SK-N-SH (cell line): ENCODE data around the gene GASK1A.

Experiments
- CHD2 ChIP-seq: fragments of 150-350 bp; IDR thresholded peaks from 2 replicates; pipeline ENCODE4 v1.6.1; 2018; ENCODE audit warnings: low read length; ENCODE audit not compliant: partially characterized antibody
- CTCF ChIP-seq: fragments of 200-600 bp; sonication (generic); IDR thresholded peaks from 2 replicates; pipeline ENCODE4 v1.6.1; 2017; ENCODE audit warnings: antibody characterized with exemption, mild to moderate bottlenecking, moderate library complexity
- FOXJ3 ChIP-seq: sonication (generic); formaldehyde crosslinking; IDR thresholded peaks from 2 replicates; pipeline ENCODE4 v1.5.1; 2020; ENCODE audit warnings: mild to moderate bottlenecking, missing genetic modification reagents
- GABPA ChIP-seq: IDR thresholded peaks from 2 replicates; pipeline ENCODE4 v1.4.0; 2012; ENCODE audit warnings: low read depth, mild to moderate bottlenecking
- GATA2 ChIP-seq: sonication (generic); formaldehyde crosslinking; IDR thresholded peaks from 2 replicates; pipeline ENCODE4 v1.5.0; 2020; ENCODE audit warnings: mild to moderate bottlenecking, missing genetic modification reagents
- MAX ChIP-seq: IDR thresholded peaks from 2 replicates; pipeline ENCODE4 v1.4.0; 2012; ENCODE audit warnings: low read depth
- POLR2AphosphoS5 ChIP-seq: IDR thresholded peaks from 2 replicates; pipeline ENCODE4 v1.6.1; 2012; ENCODE audit warnings: low read depth, low read length
- RAD21 ChIP-seq: IDR thresholded peaks from 2 replicates; pipeline ENCODE4 v1.6.1; 2012; ENCODE audit warnings: mild to moderate bottlenecking, low read length
- SMC3 ChIP-seq: IDR thresholded peaks from 2 replicates; pipeline ENCODE4 v1.6.1; 2012; ENCODE audit warnings: low read depth, low read length, improper control_type of control experiment
- TCF12 ChIP-seq: IDR thresholded peaks from 2 replicates; pipeline ENCODE4 v1.4.0; 2012
- USF2 ChIP-seq: fragments of 150-350 bp; IDR thresholded peaks from 2 replicates; pipeline ENCODE4 v1.6.1; 2017; ENCODE audit warnings: antibody characterized with exemption, low read length, low read depth, borderline replicate concordance
- YY1 ChIP-seq: IDR thresholded peaks from 2 replicates; pipeline ENCODE4 v1.4.0; 2012; ENCODE audit warnings: low read depth, mild to moderate bottlenecking
- TF ChIP-seq, protein P1 (sequence below): IDR thresholded peaks from 2 replicates; pipeline ENCODE4 v1.4.0; 2012; ENCODE audit warnings: low read depth, borderline replicate concordance

GRCh38 chr3:43021186-43021585 is 42.1 kb downstream of the GASK1A start:
- no peak for TF ChIP-seq USF2
- no peak for TF ChIP-seq MAX
- TF ChIP-seq CTCF, result no peak
- no peak for TF ChIP-seq GATA2
- no peak for TF ChIP-seq TCF12
- TF ChIP-seq SMC3, result no peak
- TF ChIP-seq FOXJ3, result no peak
- TF ChIP-seq POLR2AphosphoS5, result no peak
- no peak for TF ChIP-seq RAD21
- no peak for TF ChIP-seq CHD2
- TF ChIP-seq, protein P1, sequence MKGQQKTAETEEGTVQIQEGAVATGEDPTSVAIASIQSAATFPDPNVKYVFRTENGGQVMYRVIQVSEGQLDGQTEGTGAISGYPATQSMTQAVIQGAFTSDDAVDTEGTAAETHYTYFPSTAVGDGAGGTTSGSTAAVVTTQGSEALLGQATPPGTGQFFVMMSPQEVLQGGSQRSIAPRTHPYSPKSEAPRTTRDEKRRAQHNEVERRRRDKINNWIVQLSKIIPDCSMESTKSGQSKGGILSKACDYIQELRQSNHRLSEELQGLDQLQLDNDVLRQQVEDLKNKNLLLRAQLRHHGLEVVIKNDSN, result no peak
- TF ChIP-seq YY1, result no peak
- TF ChIP-seq GABPA, result no peak
